Kidney (tissue), 14 donors: Measurements from ENCODE around the gene OR13F1. TPM values are rescaled to one million over a fixed set of nuclear protein-coding genes. Genes with fewer than 3 reads are reported as not detected.

Source experiments
- DNase-seq, 5 donors: peaks; one replicate each; pipeline ENCODE4 v3.0.0-alpha.2; 2013 to 2020
- FAIRE-seq: peaks from 2 replicates; lab custom pipeline; 2012; peaks lifted over from hg19 to GRCh38; lab: Jason Lieb, UNC
- H3K27ac ChIP-seq, 2 donors: one replicate each; pipeline ENCODE4 v1.7.0; 2013; ENCODE audit warnings: low read depth in 2 of 2, low read length in 2 of 2, inconsistent platforms in 1 of 2
- H3K27me3 ChIP-seq: one replicate; pipeline ENCODE4 v1.7.1; 2013; ENCODE audit warnings: low read length, inconsistent platforms; ENCODE audit not compliant: control insufficient read depth, insufficient read depth
- H3K36me3 ChIP-seq, 3 donors: one replicate each; pipeline versions ENCODE4 v1.7.0 to v1.7.1; 2013; ENCODE audit warnings: low read length in 3 of 3, control low read depth in 1 of 3, inconsistent platforms in 1 of 3; ENCODE audit not compliant: insufficient read depth in 3 of 3, control insufficient read depth in 2 of 3
- H3K4me1 ChIP-seq, 3 donors: one replicate each; pipeline versions ENCODE4 v1.7.0 to v1.7.1; 2013; ENCODE audit warnings: low read length in 3 of 3, inconsistent platforms in 1 of 3, low read depth in 1 of 3; ENCODE audit not compliant: control insufficient read depth in 2 of 3, insufficient read depth in 2 of 3
- H3K4me3 ChIP-seq, 3 donors: one replicate each; pipeline versions ENCODE4 v1.7.0 to v1.8.1; 2013; ENCODE audit warnings: low read length in 3 of 3, control low read depth in 1 of 3, inconsistent platforms in 1 of 3
- H3K9ac ChIP-seq, 3 donors: one replicate each; pipeline versions ENCODE4 v1.7.0 to v1.7.1; 2013; ENCODE audit warnings: low read length in 3 of 3, control low read depth in 1 of 3, inconsistent platforms in 1 of 3
- H3K9me3 ChIP-seq, 3 donors: one replicate each; pipeline versions ENCODE4 v1.7.0 to v1.7.1; 2013; ENCODE audit warnings: low read length in 3 of 3, control low read depth in 1 of 3, inconsistent platforms in 1 of 3; ENCODE audit not compliant: control insufficient read depth in 2 of 3, insufficient read depth in 1 of 3
- intact Hi-C: fragments of 100-400 bp; cut with DNase I; formaldehyde crosslinking; loops from one replicate; pipeline ENCODE4 v1.11.1; 2022
- polyA plus RNA-seq: library from polyadenylated mRNA; stranded (reverse); fragments of 350-450 nt; fragmentation: Illumina TruSeq; extraction: RNeasy Lipid Tissue Mini Kit (QIAGEN cat#74804); gene quantifications from one replicate; pipeline ENCODE4 v1.2.3, GENCODE V29; 2014; ENCODE audit warnings: low read depth, low replicate concordance; ENCODE audit not compliant: insufficient read depth
- total RNA-seq: library from RNA; stranded (reverse); fragmentation: NEBNext Ultra II Directional; extraction: Animal tissue kit (Norgen Biotek cat#: 25700); gene quantifications from one replicate; pipeline ENCODE4 v1.2.1, GENCODE V29; 2021
- TF ChIP-seq, protein P1 (sequence below): IDR thresholded peaks from 3 replicates; pipeline ENCODE4 v1.5.1; 2012; ENCODE audit warnings: mild to moderate bottlenecking, moderate library complexity, borderline replicate concordance; ENCODE audit not compliant: insufficient read depth; ENCODE audit errors: extremely low read depth
- donor health status: control.
- donor health status: control.
- donor health status: control.
- donor health status: control.
- donor health status: control.
- donor health status: DM: yes; HTN: yes; CAD: no.
- donor health status: Normal renal cell carcinoma (clear cell type).

OR13F1 gene
- total and polyA plus RNA-seq, 2 donors from 2014 or later = not detected

DNA sequence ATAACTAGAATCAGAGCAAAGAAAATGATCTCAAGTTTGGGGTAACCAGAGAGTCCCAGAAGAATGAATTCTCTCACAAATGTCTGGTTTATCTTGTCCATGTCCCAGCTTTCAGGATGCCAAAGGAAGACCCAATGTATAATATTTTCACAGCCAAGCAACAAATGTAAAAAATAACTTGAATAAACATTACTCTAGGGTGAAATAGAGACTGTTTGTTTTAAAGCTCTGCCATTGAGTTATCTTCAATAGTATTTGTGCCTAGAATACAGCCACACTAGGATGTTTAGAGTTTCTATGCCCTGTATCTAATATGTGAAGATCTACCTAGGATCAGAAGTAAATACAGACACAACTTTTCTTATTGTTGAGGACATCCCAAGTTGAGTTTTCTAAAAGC, 23.0 kb downstream of the OR13F1 start, which contains the start of gene OR13C4:
Gene OR13C4, minus strand, starts transcription at position 101 of the 400 bp plus-strand sequence. Its CDS starts 0 bp downstream, at position 101.
- Histone ChIP-seq H3K4me1 (no peaks in the 10 kb centered on the region), H3K9me3 (no peaks in the 10 kb centered on the region), H3K27me3 (no peaks in the 10 kb centered on the region), H3K9ac (no peak within 1 kb of the TSS), H3K4me3 (no peak within 1 kb of the TSS), H3K27ac (no peak within 1 kb of the TSS), H3K36me3 (no peaks in the 10 kb centered on the region)
- intact Hi-C loops = no loop called here
- TF ChIP-seq, protein P1, sequence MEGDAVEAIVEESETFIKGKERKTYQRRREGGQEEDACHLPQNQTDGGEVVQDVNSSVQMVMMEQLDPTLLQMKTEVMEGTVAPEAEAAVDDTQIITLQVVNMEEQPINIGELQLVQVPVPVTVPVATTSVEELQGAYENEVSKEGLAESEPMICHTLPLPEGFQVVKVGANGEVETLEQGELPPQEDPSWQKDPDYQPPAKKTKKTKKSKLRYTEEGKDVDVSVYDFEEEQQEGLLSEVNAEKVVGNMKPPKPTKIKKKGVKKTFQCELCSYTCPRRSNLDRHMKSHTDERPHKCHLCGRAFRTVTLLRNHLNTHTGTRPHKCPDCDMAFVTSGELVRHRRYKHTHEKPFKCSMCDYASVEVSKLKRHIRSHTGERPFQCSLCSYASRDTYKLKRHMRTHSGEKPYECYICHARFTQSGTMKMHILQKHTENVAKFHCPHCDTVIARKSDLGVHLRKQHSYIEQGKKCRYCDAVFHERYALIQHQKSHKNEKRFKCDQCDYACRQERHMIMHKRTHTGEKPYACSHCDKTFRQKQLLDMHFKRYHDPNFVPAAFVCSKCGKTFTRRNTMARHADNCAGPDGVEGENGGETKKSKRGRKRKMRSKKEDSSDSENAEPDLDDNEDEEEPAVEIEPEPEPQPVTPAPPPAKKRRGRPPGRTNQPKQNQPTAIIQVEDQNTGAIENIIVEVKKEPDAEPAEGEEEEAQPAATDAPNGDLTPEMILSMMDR = no peak
- no peak for DNase-seq
- no peak for FAIRE-seq

DNA sequence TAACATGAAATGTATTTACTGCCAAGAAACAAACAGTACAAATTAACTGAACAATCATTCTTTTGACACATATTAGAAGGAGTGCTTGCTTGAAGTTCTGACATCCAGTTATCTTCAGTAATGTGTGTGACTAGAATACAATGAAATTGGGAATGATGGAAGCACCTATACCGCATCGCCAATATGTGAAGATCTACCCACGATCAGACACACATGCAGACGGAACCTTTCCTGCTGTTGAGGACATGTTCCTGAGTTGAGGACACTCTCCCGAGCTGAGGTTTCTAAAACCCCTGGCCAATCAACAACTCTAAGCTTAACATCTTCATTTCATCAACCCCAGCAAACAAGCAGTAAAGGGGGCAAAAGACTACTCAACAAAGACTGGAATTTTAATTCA, 32.7 kb downstream of the OR13F1 start, which contains the start of gene OR13C3:
Gene OR13C3, minus strand, starts transcription at position 101 of the 400 bp plus-strand sequence. CDS start 133 bp downstream, outside the sequence.
- Histone ChIP-seq H3K9me3 (no peaks in the 10 kb centered on the region), H3K36me3 (no peaks in the 10 kb centered on the region), H3K27me3 (no peaks in the 10 kb centered on the region), H3K27ac (no peak within 1 kb of the TSS), H3K9ac (no peak within 1 kb of the TSS), H3K4me3 (no peak within 1 kb of the TSS), H3K4me1 (no peaks in the 10 kb centered on the region)
- DNase-seq (no peak), FAIRE-seq (no peak)
- intact Hi-C loops = no loop called here
- TF ChIP-seq, protein P1 = no peak

DNA sequence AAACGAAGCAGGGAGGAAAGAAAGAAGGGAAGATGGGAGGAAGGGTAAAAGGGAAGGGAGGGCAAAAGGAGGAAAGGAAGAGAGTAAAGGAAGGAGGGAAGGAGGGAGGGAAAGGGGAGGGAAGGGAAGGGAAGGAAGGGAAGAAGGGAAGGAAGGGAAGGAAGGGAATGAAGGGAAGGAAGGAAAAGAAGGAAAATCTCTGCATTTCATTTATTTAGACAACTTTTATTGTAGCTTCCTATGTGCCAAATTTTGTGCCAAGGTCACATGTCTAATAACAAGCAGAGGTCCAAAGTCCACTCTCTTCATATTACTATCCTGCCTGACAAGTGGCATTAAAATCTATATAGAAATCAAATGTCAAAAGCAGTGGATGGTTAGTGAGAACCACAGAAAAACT, 35.2 kb downstream of the OR13F1 start:
- Histone ChIP-seq H3K4me3 (no peak overlapping the region), H3K36me3 (no peaks in the 10 kb centered on the region), H3K9me3 (no peaks in the 10 kb centered on the region), H3K27ac (no peak overlapping the region), H3K9ac (no peak overlapping the region), H3K4me1 (no peaks in the 10 kb centered on the region), H3K27me3 (no peaks in the 10 kb centered on the region)
- DNase-seq = no peak
- intact Hi-C loops = no loop called here
- no peak for FAIRE-seq
- TF ChIP-seq, protein P1 = no peak

DNA sequence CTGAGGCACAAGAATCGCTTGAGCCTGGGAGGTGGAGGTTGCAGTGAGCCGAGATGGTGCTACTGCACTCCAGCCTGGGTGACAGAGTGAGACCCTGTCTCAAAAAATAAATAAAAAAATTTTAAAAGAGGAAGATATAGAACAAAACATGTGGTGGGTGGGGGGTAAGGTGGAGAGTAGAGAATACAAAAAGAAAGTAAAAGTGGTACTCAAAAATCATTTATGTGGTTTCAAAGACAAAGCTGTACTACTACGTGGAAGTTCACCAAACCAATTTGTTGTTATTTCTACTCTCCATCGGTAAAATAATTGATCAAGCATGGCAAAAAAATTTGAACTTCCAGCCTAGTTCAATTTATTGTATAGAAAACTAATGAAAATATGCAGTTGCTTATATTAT, 40.6 kb downstream of the OR13F1 start:
- DNase-seq (no peak), FAIRE-seq (no peak)
- H3K4me3 ChIP-seq = no peak overlapping the region
- H3K9me3 ChIP-seq = no peaks in the 10 kb centered on the region
- H3K36me3 ChIP-seq = no peaks in the 10 kb centered on the region
- H3K9ac ChIP-seq = no peak overlapping the region
- no peaks in the 10 kb centered on the region for H3K27me3 ChIP-seq
- TF ChIP-seq, protein P1 = no peak
- intact Hi-C loops = no loop called here
- H3K4me1 ChIP-seq = no peaks in the 10 kb centered on the region
- no peak overlapping the region for H3K27ac ChIP-seq
